Peyer's patch (tissue), 4 donors: ENCODE data around the gene OR2M5. TPM values are rescaled to one million over a fixed set of nuclear protein-coding genes. Genes with fewer than 3 reads are reported as not detected.

ENCODE experiments used
- DNase-seq, 3 donors: peaks; one replicate each; pipeline ENCODE4 v3.0.0-alpha.2; 2017 to 2019
- H3K27ac ChIP-seq, 4 donors: fragments of 200-600 bp; sonication (generic); one replicate each; pipeline ENCODE4 v1.5.1; 2016 to 2019
- H3K27me3 ChIP-seq, 2 donors: fragments of 200-600 bp; sonication (generic); one replicate each; pipeline ENCODE4 v1.5.1; 2019
- H3K36me3 ChIP-seq, 3 donors: fragments of 200-600 bp; sonication (generic); one replicate each; pipeline ENCODE4 v1.5.1; 2016 to 2019
- H3K4me1 ChIP-seq, 4 donors: fragments of 200-600 bp; sonication (generic); one replicate each; pipeline ENCODE4 v1.5.1; 2016 to 2019
- H3K4me3 ChIP-seq, 4 donors: fragments of 200-600 bp; sonication (generic); 1 replicate in 3 of 4; 2 replicates in 1 of 4; pipeline ENCODE4 v1.5.1; 2016 to 2019; ENCODE audit warnings: mild to moderate bottlenecking in 1 of 4
- H3K9me3 ChIP-seq, 4 donors: fragments of 200-600 bp; sonication (generic); one replicate each; pipeline ENCODE4 v1.5.1; 2016 to 2019; ENCODE audit warnings: mild to moderate bottlenecking in 1 of 4
- CTCF ChIP-seq, 6 experiments: fragments of 450-650 bp in 4 of 6; fragments of 200-600 bp in 2 of 6; sonication (generic) in 1 of 6; IDR thresholded peaks; one replicate each; pipeline ENCODE4 v1.5.1; 2017 to 2019; ENCODE audit warnings: antibody characterized with exemption in 6 of 6, mild to moderate bottlenecking in 3 of 6, moderate library complexity in 1 of 6
- POLR2A ChIP-seq, 2 donors: fragments of 450-650 bp; IDR thresholded peaks; one replicate each; pipeline ENCODE4 v1.5.1; 2017; ENCODE audit warnings: antibody characterized with exemption in 2 of 2, mild to moderate bottlenecking in 2 of 2, moderate library complexity in 2 of 2
- total RNA-seq, 4 donors: library from RNA; depleted of rRNA; stranded (reverse); fragments of >200 nt; gene quantifications; one replicate each; pipeline ENCODE4 v1.1.0, GENCODE V29; 2016

Gene OR2M5
- total RNA-seq, 4 donors from 2014 or later, result not detected

GRCh38 chr1:248155927-248156326, 11.0 kb downstream of the OR2M5 start:
- no peak for DNase-seq
- Histone ChIP-seq H3K4me3 (no peak overlapping the region), H3K27me3 (no peaks in the 10 kb centered on the region), H3K4me1 (no peaks in the 10 kb centered on the region), H3K27ac (no peak overlapping the region), H3K9me3 (no peaks in the 10 kb centered on the region), H3K36me3 (no peaks in the 10 kb centered on the region)
- TF ChIP-seq POLR2A (IDR thresholded peaks at IDR 0.05), result no peak
- TF ChIP-seq CTCF (IDR thresholded peaks at IDR 0.05), result no peak

- Histone ChIP-seq H3K4me3 (no peak overlapping the region), H3K27me3 (no peaks in the 10 kb centered on the region), H3K4me1 (no peaks in the 10 kb centered on the region), H3K27ac (no peak overlapping the region), H3K9me3 (no peaks in the 10 kb centered on the region), H3K36me3 (no peaks in the 10 kb centered on the region)
- no peak for DNase-seq
- TF ChIP-seq CTCF (IDR thresholded peaks at IDR 0.05) (no peak), POLR2A (IDR thresholded peaks at IDR 0.05) (no peak)
Measured at GRCh38 chr1:248158758-248159157, 13.8 kb downstream of the OR2M5 start.

- Histone ChIP-seq H3K27me3 (no peaks in the 10 kb centered on the region), H3K4me1 (no peaks in the 10 kb centered on the region), H3K4me3 (no peak overlapping the region), H3K27ac (no peak overlapping the region), H3K9me3 (no peaks in the 10 kb centered on the region), H3K36me3 (no peaks in the 10 kb centered on the region)
- TF ChIP-seq POLR2A (IDR thresholded peaks at IDR 0.05) (no peak), CTCF (IDR thresholded peaks at IDR 0.05) (no peak)
- no peak for DNase-seq
Measured at GRCh38 chr1:248164031-248164430, 19.1 kb downstream of the OR2M5 start.

- Histone ChIP-seq H3K4me3 (no peak overlapping the region), H3K9me3 (no peaks in the 10 kb centered on the region), H3K4me1 (no peaks in the 10 kb centered on the region), H3K36me3 (no peaks in the 10 kb centered on the region), H3K27me3 (no peaks in the 10 kb centered on the region), H3K27ac (no peak overlapping the region)
- TF ChIP-seq CTCF (IDR thresholded peaks at IDR 0.05) (no peak), POLR2A (IDR thresholded peaks at IDR 0.05) (no peak)
- no peak for DNase-seq
Measured at GRCh38 chr1:248165186-248165585, 20.2 kb downstream of the OR2M5 start.

- H3K4me1 ChIP-seq, result no peaks in the 10 kb centered on the region
- no peaks in the 10 kb centered on the region for H3K36me3 ChIP-seq
- H3K4me3 ChIP-seq, result no peak within 1 kb of the TSS
- no peak within 1 kb of the TSS for H3K27ac ChIP-seq
- H3K27me3 ChIP-seq, result no peaks in the 10 kb centered on the region
- no peaks in the 10 kb centered on the region for H3K9me3 ChIP-seq
- TF ChIP-seq POLR2A (IDR thresholded peaks at IDR 0.05) (no peak), CTCF (IDR thresholded peaks at IDR 0.05) (no peak)
- DNase-seq, result no peak
Measured at GRCh38 chr1:248174521-248174920, 29.6 kb downstream of the OR2M5 start, which contains the start of gene OR2M2. OR2M2 (plus strand) TSS chr1:248174821; CDS start chr1:248179986, 5,165 bp downstream.

GRCh38 chr1:248183996-248184395, 39.0 kb downstream of the OR2M5 start:
- no peak for DNase-seq
- no peak for TF ChIP-seq POLR2A (IDR thresholded peaks at IDR 0.05)
- TF ChIP-seq CTCF (IDR thresholded peaks at IDR 0.05), result no peak
- no peak overlapping the region for H3K4me3 ChIP-seq
- no peaks in the 10 kb centered on the region for H3K36me3 ChIP-seq
- H3K27ac ChIP-seq, result no peak overlapping the region
- no peaks in the 10 kb centered on the region for H3K27me3 ChIP-seq
- no peaks in the 10 kb centered on the region for H3K9me3 ChIP-seq
- no peaks in the 10 kb centered on the region for H3K4me1 ChIP-seq
